Esophagus muscularis mucosa (tissue), 4 donors: Measurements from ENCODE around the gene PUDP.

ENCODE experiments used
- CTCF ChIP-seq, 3 experiments: fragments of 200-600 bp in 2 of 3; fragments of 450-650 bp in 1 of 3; sonication (generic) in 2 of 3; IDR thresholded peaks; one replicate each; pipeline ENCODE4 v1.5.1; 2017 to 2019; ENCODE audit warnings: antibody characterized with exemption in 3 of 3, mild to moderate bottlenecking in 2 of 3, moderate library complexity in 1 of 3
- EP300 ChIP-seq: sonication (generic); formaldehyde crosslinking; IDR thresholded peaks from one replicate; pipeline ENCODE4 v1.6.1; 2017; ENCODE audit warnings: antibody characterized with exemption
- POLR2AphosphoS5 ChIP-seq, 2 donors: sonication (generic); formaldehyde crosslinking; IDR thresholded peaks; one replicate each; pipeline ENCODE4 v1.6.1; 2017; ENCODE audit warnings: antibody characterized with exemption in 2 of 2

- no peak for TF ChIP-seq POLR2AphosphoS5 (IDR thresholded peaks at IDR 0.05)
- no peak for TF ChIP-seq CTCF (IDR thresholded peaks at IDR 0.05)
- TF ChIP-seq EP300 = no peak
Measured at GRCh38 chrX:7082556-7082955, 65.4 kb downstream of the PUDP start.
